SU-DHL-6 (cell line): ENCODE measurements around the gene DERL3.
"Not testable (repeated sequence)": the region's sequence is repeated elsewhere in the genome, so short reads cannot be mapped to it uniquely, and the experiment has no call there.

Source experiments
- H2AFZ ChIP-seq: fragments of 200-600 bp; sonication (generic); 2 replicates; pipeline ENCODE4 v1.6.1; 2014; ENCODE audit warnings: low read depth, mild to moderate bottlenecking, moderate library complexity, mixed read lengths, antibody characterized with exemption, low read length; ENCODE audit not compliant: severe bottlenecking
- H3F3A ChIP-seq: fragments of 200-600 bp; shearing (Covaris generic); 2 replicates; pipeline ENCODE4 v1.6.0; 2016; ENCODE audit warnings: antibody characterized with exemption, mild to moderate bottlenecking; ENCODE audit not compliant: insufficient read depth
- H3K27ac ChIP-seq: fragments of 200-600 bp; sonication (generic); 2 replicates; pipeline ENCODE4 v1.5.1; 2016; ENCODE audit warnings: low read depth, mild to moderate bottlenecking, low read length, moderate library complexity, mixed read lengths
- H3K27me3 ChIP-seq: fragments of 200-600 bp; sonication (generic), shearing (Covaris generic); 2 replicates; pipeline ENCODE4 v1.6.0; 2014; ENCODE audit warnings: mild to moderate bottlenecking, low read length
- H3K36me3 ChIP-seq: fragments of 200-600 bp; sonication (generic); 2 replicates; pipeline ENCODE4 v1.6.1; 2014; ENCODE audit warnings: mild to moderate bottlenecking, low read length, mixed read lengths
- H3K4me2 ChIP-seq: fragments of 300-600, 200-600 bp; shearing (Covaris generic), sonication (generic); 2 replicates; pipeline ENCODE4 v1.6.0; 2014; ENCODE audit warnings: low read length, low read depth, mild to moderate bottlenecking; ENCODE audit not compliant: poor library complexity, severe bottlenecking
- H3K4me3 ChIP-seq: fragments of 200-600 bp; sonication (generic); 2 replicates; pipeline ENCODE4 v1.5.1; 2014; ENCODE audit warnings: antibody characterized with exemption, low read length, mild to moderate bottlenecking, mixed read lengths; ENCODE audit not compliant: insufficient read depth, poor library complexity, severe bottlenecking
- H3K79me2 ChIP-seq: fragments of 200-600 bp; sonication (generic); 2 replicates; pipeline ENCODE4 v1.6.1; 2014; ENCODE audit warnings: mild to moderate bottlenecking, low read length, moderate library complexity; ENCODE audit not compliant: insufficient read depth
- H3K9ac ChIP-seq: fragments of 200-600 bp; sonication (generic); 2 replicates; pipeline ENCODE4 v1.7.0; 2014; ENCODE audit warnings: mild to moderate bottlenecking, low read length
- H3K9me2 ChIP-seq: fragments of 200-600 bp; sonication (generic); replicated peaks from 2 replicates; pipeline ENCODE4 v1.6.1; 2014; ENCODE audit warnings: low read length; ENCODE audit not compliant: insufficient read depth
- H3K9me3 ChIP-seq: fragments of 200-600 bp; sonication (generic); 2 replicates; pipeline ENCODE4 v1.6.1; 2014; ENCODE audit warnings: low read length, mixed read lengths; ENCODE audit not compliant: insufficient read depth
- H4K20me1 ChIP-seq: fragments of 200-600 bp; sonication (generic); 2 replicates; pipeline ENCODE4 v1.6.1; 2014; ENCODE audit warnings: low read depth, mild to moderate bottlenecking, antibody characterized with exemption, low read length, moderate library complexity, mixed read lengths
- CTCF ChIP-seq: fragments of 200-600 bp; sonication (generic); IDR thresholded peaks from one replicate; pipeline ENCODE4 v1.5.1; 2017; ENCODE audit warnings: antibody characterized with exemption, mild to moderate bottlenecking, low read length, moderate library complexity; ENCODE audit not compliant: insufficient read depth, poor library complexity, severe bottlenecking
- EZH2phosphoT487 ChIP-seq: fragments of 200-600 bp; sonication (generic), shearing (Covaris generic); conservative IDR thresholded peaks from 2 replicates; pipeline ENCODE4 v1.6.1; 2018; ENCODE audit warnings: mild to moderate bottlenecking, antibody characterized with exemption, low read length, moderate library complexity, mixed read lengths

DERL3 gene

GRCh38 chr22:23874871-23875270, 36.1 kb upstream of the DERL3 start:
- H3K79me2 ChIP-seq, result no peaks in the 10 kb centered on the region
- no peaks in the 10 kb centered on the region for H3K36me3 ChIP-seq
- H3K9ac ChIP-seq, result no peak overlapping the region
- no peak overlapping the region for H3K27ac ChIP-seq
- no peak overlapping the region for H3K4me3 ChIP-seq
- no peaks in the 10 kb centered on the region for H3K9me2 ChIP-seq
- no peaks in the 10 kb centered on the region for H3K9me3 ChIP-seq
- H4K20me1 ChIP-seq, result no peaks in the 10 kb centered on the region
- no peaks in the 10 kb centered on the region for H3K27me3 ChIP-seq
- no peak overlapping the region for H2AFZ ChIP-seq
- TF ChIP-seq CTCF, result no peak
- no peak for TF ChIP-seq EZH2phosphoT487
- no peaks in the 10 kb centered on the region for H3F3A ChIP-seq
- no peak overlapping the region for H3K4me2 ChIP-seq

GRCh38 chr22:23868580-23868979, 29.8 kb upstream of the DERL3 start:
- H3K4me3 ChIP-seq, result no peak overlapping the region

GRCh38 chr22:23864499-23865154, 25.8 kb upstream of the DERL3 start:
- not testable (repeated sequence) for H3K9me2 ChIP-seq, H4K20me1 ChIP-seq, H3K4me3 ChIP-seq, H3K27me3 ChIP-seq, H3K9ac ChIP-seq, H2AFZ ChIP-seq, H3K4me2 ChIP-seq, H3F3A ChIP-seq, H3K27ac ChIP-seq, H3K36me3 ChIP-seq, H3K79me2 ChIP-seq, H3K9me3 ChIP-seq

More at GRCh38 chr22:23868580-23868979, 29.8 kb upstream of the DERL3 start:
- Histone ChIP-seq H3K9me2 (no peaks in the 10 kb centered on the region), H3K27me3 (no peaks in the 10 kb centered on the region), H3K79me2 (no peaks in the 10 kb centered on the region), H4K20me1 (no peaks in the 10 kb centered on the region), H3K9ac (no peak overlapping the region), H3K36me3 (no peaks in the 10 kb centered on the region), H3K4me2 (no peak overlapping the region), H3K27ac (no peak overlapping the region), H3F3A (no peaks in the 10 kb centered on the region), H2AFZ (no peak overlapping the region), H3K9me3 (no peaks in the 10 kb centered on the region)
- TF ChIP-seq CTCF (no peak), EZH2phosphoT487 (no peak)

GRCh38 chr22:23862103-23862502, 23.3 kb upstream of the DERL3 start:
- Histone ChIP-seq H3K79me2 (no peaks in the 10 kb centered on the region), H3K27ac (no peak overlapping the region), H3K9ac (no peak overlapping the region), H4K20me1 (no peaks in the 10 kb centered on the region), H3K4me2 (no peak overlapping the region), H2AFZ (no peak overlapping the region), H3K4me3 (no peak overlapping the region), H3K9me2 (no peaks in the 10 kb centered on the region), H3K27me3 (no peaks in the 10 kb centered on the region), H3K9me3 (no peaks in the 10 kb centered on the region), H3F3A (peaks cover 12% of the 10 kb centered on the region), H3K36me3 (no peaks in the 10 kb centered on the region)
- peak; percentile 75 for TF ChIP-seq CTCF
- no peak for TF ChIP-seq EZH2phosphoT487

GRCh38 chr22:23860187-23860586, 21.4 kb upstream of the DERL3 start:
- not testable (repeated sequence) for H3K27me3 ChIP-seq, H3K79me2 ChIP-seq, H2AFZ ChIP-seq, H3K36me3 ChIP-seq, H3K9ac ChIP-seq, H3K4me3 ChIP-seq, H3K4me2 ChIP-seq, H4K20me1 ChIP-seq, H3K9me2 ChIP-seq, H3K9me3 ChIP-seq, H3K27ac ChIP-seq
- H3F3A ChIP-seq, result peaks cover 12% of the 10 kb centered on the region
